OCI-LY3 (cell line): ENCODE measurements around the gene RAD51B.

ENCODE experiments used
- CTCF ChIP-seq: fragments of 200-600, 300-600 bp; sonication (generic); IDR thresholded peaks from 2 replicates; pipeline ENCODE4 v1.5.1; 2014; ENCODE audit warnings: antibody characterized with exemption, low read length, low read depth
- EZH2phosphoT487 ChIP-seq: fragments of 200-600 bp; shearing (Covaris generic); IDR thresholded peaks from 2 replicates; pipeline ENCODE4 v1.6.1; 2018; ENCODE audit warnings: antibody characterized with exemption, mixed run types, low read depth

- TF ChIP-seq CTCF (no peak), EZH2phosphoT487 (no peak)
Observed at GRCh38 chr14:68222154-68222553, 402.6 kb downstream of the RAD51B start.
